ENCODE results near the gene PIEZO1.

DNA sequence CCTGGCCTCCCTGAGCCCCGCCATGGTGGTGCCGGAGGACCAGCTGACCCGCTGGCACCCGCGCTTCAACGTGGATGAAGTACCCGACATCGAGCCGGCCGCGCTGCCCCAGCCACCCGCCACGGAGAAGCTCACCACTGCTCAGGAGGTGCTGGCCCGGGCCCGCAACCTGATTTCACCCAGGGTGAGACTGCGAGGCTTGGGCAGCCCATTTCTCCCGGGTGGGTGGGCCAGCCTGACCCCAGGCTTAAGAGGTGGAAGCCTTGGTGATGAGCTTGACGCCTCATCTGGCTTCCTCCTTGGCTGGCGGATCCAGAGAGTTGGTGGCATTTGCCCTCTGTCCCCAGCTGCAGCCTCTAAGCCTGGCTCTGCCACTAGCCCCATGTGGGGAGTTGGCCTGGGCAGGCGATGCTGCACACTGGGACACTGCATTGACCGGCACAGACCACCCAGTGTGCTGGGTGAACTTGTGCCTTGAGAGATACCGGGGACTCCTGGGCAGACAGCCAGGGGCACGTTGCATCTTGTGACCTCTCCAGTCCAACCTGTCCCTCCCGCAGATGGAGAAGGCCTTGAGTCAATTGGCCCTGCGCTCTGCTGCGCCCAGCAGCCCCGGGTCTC lies 21.6 kb upstream of the PIEZO1 start:
- TF ChIP-seq NANOG (IDR thresholded peaks at IDR 0.05; ENCODE audit: borderline replicate concordance) (no peak), POLR2AphosphoS5 (IDR thresholded peaks at IDR 0.05; ENCODE audit: low read depth) (no peak), EZH2 (IDR thresholded peaks at IDR 0.05; ENCODE audit: low read depth, unreplicated experiment) (no peak), JUNB (IDR thresholded peaks at IDR 0.05; ENCODE audit: unreplicated experiment) (no peak), CREB1 (CRISPR knock-in tag; IDR thresholded peaks at IDR 0.05; ENCODE audit: low read depth) (no peak), EZH2phosphoT487 (IDR thresholded peaks at IDR 0.05; ENCODE audit: unreplicated experiment) (no peak), ZNF331 (CRISPR knock-in tag; IDR thresholded peaks at IDR 0.05; ENCODE audit: low read depth) (no peak)
- TF ChIP-seq, protein P1, sequence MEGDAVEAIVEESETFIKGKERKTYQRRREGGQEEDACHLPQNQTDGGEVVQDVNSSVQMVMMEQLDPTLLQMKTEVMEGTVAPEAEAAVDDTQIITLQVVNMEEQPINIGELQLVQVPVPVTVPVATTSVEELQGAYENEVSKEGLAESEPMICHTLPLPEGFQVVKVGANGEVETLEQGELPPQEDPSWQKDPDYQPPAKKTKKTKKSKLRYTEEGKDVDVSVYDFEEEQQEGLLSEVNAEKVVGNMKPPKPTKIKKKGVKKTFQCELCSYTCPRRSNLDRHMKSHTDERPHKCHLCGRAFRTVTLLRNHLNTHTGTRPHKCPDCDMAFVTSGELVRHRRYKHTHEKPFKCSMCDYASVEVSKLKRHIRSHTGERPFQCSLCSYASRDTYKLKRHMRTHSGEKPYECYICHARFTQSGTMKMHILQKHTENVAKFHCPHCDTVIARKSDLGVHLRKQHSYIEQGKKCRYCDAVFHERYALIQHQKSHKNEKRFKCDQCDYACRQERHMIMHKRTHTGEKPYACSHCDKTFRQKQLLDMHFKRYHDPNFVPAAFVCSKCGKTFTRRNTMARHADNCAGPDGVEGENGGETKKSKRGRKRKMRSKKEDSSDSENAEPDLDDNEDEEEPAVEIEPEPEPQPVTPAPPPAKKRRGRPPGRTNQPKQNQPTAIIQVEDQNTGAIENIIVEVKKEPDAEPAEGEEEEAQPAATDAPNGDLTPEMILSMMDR (conservative IDR thresholded peaks at IDR 0.05; ENCODE audit: low read depth in 2 of 2), result no peak
- TF ChIP-seq, protein P2, sequence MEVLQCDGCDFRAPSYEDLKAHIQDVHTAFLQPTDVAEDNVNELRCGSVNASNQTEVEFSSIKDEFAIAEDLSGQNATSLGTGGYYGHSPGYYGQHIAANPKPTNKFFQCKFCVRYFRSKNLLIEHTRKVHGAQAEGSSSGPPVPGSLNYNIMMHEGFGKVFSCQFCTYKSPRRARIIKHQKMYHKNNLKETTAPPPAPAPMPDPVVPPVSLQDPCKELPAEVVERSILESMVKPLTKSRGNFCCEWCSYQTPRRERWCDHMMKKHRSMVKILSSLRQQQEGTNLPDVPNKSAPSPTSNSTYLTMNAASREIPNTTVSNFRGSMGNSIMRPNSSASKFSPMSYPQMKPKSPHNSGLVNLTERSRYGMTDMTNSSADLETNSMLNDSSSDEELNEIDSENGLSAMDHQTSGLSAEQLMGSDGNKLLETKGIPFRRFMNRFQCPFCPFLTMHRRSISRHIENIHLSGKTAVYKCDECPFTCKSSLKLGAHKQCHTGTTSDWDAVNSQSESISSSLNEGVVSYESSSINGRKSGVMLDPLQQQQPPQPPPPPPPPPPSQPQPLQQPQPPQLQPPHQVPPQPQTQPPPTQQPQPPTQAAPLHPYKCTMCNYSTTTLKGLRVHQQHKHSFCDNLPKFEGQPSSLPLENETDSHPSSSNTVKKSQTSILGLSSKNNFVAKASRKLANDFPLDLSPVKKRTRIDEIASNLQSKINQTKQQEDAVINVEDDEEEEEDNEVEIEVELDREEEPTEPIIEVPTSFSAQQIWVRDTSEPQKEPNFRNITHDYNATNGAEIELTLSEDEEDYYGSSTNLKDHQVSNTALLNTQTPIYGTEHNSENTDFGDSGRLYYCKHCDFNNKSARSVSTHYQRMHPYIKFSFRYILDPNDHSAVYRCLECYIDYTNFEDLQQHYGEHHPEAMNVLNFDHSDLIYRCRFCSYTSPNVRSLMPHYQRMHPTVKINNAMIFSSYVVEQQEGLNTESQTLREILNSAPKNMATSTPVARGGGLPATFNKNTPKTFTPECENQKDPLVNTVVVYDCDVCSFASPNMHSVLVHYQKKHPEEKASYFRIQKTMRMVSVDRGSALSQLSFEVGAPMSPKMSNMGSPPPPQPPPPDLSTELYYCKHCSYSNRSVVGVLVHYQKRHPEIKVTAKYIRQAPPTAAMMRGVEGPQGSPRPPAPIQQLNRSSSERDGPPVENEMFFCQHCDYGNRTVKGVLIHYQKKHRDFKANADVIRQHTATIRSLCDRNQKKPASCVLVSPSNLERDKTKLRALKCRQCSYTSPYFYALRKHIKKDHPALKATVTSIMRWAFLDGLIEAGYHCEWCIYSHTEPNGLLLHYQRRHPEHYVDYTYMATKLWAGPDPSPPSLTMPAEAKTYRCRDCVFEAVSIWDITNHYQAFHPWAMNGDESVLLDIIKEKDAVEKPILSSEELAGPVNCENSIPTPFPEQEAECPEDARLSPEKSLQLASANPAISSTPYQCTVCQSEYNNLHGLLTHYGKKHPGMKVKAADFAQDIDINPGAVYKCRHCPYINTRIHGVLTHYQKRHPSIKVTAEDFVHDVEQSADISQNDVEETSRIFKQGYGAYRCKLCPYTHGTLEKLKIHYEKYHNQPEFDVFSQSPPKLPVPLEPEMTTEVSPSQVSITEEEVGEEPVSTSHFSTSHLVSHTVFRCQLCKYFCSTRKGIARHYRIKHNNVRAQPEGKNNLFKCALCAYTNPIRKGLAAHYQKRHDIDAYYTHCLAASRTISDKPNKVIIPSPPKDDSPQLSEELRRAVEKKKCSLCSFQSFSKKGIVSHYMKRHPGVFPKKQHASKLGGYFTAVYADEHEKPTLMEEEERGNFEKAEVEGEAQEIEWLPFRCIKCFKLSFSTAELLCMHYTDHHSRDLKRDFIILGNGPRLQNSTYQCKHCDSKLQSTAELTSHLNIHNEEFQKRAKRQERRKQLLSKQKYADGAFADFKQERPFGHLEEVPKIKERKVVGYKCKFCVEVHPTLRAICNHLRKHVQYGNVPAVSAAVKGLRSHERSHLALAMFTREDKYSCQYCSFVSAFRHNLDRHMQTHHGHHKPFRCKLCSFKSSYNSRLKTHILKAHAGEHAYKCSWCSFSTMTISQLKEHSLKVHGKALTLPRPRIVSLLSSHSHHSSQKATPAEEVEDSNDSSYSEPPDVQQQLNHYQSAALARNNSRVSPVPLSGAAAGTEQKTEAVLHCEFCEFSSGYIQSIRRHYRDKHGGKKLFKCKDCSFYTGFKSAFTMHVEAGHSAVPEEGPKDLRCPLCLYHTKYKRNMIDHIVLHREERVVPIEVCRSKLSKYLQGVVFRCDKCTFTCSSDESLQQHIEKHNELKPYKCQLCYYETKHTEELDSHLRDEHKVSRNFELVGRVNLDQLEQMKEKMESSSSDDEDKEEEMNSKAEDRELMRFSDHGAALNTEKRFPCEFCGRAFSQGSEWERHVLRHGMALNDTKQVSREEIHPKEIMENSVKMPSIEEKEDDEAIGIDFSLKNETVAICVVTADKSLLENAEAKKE (CRISPR knock-in tag; IDR thresholded peaks at IDR 0.05), result no peak
- TF ChIP-seq, protein P3, sequence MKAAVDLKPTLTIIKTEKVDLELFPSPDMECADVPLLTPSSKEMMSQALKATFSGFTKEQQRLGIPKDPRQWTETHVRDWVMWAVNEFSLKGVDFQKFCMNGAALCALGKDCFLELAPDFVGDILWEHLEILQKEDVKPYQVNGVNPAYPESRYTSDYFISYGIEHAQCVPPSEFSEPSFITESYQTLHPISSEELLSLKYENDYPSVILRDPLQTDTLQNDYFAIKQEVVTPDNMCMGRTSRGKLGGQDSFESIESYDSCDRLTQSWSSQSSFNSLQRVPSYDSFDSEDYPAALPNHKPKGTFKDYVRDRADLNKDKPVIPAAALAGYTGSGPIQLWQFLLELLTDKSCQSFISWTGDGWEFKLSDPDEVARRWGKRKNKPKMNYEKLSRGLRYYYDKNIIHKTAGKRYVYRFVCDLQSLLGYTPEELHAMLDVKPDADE (IDR thresholded peaks at IDR 0.05), result no peak

Data from GM23338 (cell line).